Activated CD4-positive, CD25-positive, alpha-beta regulatory T cell treated with anti-CD3 and anti-CD28 coated beads, Interleukin-2, amount 50 U/mL, for 16 hours (primary cell): ENCODE results near the gene IL16.
"Not testable (repeated sequence)": the region's sequence is repeated elsewhere in the genome, so short reads cannot be mapped to it uniquely, and the experiment has no call there.

Experiments
- DNase-seq: peaks from one replicate; pipeline ENCODE4 v3.0.0-alpha.2; 2020; ENCODE audit warnings: low read depth, low spot score

Gene IL16

GRCh38 chr15:81334768-81335435, 138.2 kb downstream of the IL16 start:
- DNase-seq, result no peak

GRCh38 chr15:81335631-81336030, 139.0 kb downstream of the IL16 start:
- no peak for DNase-seq

DNA sequence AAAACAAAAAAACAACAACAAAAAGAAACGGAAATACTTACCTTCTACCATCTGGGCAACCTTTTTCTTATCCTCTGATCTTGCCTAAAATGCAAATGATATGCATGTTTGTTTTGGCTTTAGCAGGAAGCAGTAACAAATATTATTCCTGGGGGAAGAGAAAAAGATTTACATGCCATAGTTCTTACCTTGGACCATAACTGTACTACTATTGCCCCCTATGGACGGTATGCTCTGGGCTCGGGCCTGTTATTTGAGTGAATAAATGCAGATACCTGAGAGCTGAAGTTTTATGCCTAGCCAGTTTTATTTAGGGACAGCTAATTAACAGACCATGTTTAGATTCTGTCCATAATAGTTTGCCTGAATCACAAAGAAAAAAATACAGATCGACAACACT, 139.9 kb downstream of the IL16 start:
- DNase-seq, result peak; percentile 5

DNA sequence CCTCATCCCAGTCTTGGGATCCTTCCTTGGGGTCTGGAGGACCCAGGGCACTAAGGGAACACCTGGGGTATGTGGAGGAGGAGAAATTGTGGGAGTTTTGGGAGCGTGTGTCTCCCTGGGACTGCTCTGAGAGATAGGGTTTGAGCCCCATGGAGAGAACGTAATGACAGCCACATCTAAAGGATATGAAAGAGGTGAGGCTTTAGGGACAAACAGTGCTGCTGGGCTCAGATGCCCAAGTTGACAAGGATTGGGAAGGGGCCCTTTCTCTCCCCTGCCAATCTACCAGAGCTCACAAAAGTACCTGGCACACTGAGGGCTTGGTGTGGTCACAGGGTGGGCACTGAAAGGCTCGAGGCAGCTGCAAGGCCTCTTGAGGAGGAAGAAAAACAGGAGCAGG, 140.6 kb downstream of the IL16 start:
- DNase-seq, result no peak

DNA sequence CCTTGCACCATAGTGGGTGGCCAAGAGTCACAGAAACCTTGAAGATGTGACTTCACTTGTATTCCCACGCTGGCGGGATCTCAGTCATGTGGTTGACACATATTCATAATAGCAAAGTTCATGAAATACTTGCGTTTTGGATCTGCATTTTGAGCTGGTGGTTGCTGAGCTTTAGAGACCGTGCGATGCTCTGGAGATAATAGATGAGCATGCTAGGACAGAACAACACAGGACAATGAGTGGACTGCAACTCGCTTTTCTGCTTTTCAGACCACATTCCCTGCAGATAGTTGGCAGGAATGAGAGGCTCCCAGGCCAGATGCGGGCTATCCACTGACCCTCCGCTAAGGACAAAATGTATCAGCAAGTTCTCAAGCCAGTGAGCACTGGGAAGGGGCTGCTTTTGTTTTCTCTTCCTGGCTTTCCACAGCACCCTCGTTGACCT, 141.1 kb downstream of the IL16 start:
- no peak for DNase-seq

- DNase-seq, result no peak
Observed at GRCh38 chr15:81338170-81339007, 141.7 kb downstream of the IL16 start.

- DNase-seq, result no peak
Observed at GRCh38 chr15:81339321-81339720, 142.6 kb downstream of the IL16 start.

GRCh38 chr15:81339851-81340250, 143.2 kb downstream of the IL16 start:
- no peak for DNase-seq

DNA sequence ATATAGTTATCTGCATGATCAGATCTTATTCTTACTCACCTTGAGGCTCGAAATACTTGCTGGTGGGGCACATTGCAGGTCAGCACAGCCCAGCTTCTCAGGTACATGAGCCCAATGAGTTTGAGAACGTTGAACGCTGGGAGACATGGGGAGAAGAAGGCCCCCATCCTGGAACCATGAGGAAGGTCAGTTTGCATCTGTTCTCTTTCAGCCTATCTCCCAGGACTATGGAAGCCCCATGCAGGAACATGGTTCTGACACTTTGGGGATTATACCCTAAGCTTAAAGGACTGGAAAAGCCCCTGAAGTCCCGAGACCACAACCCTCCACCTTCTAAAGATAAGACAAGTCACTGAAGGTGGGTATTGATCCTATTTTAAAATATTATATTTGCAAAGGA, 144.7 kb downstream of the IL16 start:
- no peak for DNase-seq

DNA sequence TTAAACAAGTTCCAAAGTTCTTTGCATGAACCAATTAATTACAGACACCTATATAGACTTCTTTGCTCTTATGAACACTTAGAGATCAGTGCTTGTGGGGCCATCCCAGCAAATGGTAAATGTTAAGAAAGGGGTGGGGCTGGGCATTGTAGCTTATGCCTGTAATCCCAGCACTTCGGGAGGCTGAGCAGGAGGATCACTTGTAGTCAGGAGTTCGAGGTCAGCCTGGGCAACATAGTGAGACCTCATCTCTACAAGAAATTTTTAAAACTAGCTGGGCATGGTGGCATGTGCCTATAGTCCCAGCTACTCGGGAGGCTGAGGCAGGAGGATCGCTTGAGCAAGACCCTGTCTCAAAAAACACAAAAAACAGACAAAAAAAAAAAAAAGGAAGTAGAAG, 146.7 kb downstream of the IL16 start:
- DNase-seq, result no peak

DNA sequence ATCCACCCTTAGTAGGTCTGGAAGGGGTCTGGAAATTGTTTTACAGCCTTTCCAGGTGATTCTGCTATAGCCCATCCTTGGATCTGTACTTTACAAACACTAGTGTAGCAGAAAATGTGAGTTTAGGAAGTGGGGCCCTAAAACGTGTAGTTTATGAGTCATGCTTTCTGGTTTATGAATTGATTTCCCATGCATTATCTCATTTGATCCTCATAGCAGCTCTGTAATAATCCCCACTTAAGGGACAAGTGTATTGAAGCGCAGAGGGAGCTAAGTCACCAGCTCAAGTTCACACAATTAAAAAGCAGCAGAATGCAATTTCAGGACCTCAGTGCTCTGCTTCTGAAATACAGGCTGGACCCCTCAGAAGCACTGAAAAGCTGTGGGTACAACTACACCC, 149.9 kb downstream of the IL16 start:
- no peak for DNase-seq

- DNase-seq, result no peak
Observed at GRCh38 chr15:81347910-81348309, 151.2 kb downstream of the IL16 start.

DNA sequence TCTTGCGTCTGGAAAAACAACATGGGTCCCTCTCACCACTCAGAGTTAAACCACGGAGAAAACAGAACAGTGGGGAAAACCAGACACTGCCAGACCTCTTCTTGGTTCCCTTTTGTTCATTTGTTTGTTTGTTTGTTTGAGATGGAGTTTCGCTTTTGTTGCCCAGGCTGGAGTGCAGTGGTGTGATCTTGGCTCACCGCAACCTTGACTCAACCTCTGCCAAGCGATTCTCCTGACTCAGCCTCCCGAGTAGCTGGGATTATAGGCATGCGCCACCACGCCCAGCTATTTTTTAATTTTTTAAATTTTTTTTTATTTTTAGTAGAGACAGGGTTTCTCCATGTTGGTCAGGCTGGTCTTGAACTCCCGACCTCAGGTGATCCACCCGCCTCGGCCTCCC, 152.0 kb downstream of the IL16 start:
- DNase-seq, result not testable (repeated sequence)

DNA sequence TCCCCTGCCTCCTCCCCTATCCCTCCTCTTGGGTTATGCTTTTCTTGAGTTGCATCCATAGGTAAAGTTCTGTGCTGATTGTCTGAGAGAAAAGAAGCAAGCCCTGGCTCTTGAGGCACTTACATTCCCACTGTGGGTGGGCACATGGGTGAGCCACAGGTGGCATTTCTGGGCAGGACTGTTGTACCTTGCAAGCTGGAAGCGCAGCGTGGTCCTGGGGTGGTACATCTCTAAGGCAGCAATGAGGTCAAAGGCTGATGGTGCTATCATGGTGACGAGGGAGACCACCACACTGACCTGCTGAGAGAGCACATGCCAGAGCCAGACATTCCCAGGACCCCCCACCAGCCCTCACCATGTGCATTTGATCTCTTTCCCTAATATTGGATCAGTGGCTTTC, 152.6 kb downstream of the IL16 start:
- DNase-seq, result no peak

- no peak for DNase-seq
Observed at GRCh38 chr15:81351651-81352050, 155.0 kb downstream of the IL16 start.

GRCh38 chr15:81356252-81356651, 159.6 kb downstream of the IL16 start:
- no peak for DNase-seq

DNA sequence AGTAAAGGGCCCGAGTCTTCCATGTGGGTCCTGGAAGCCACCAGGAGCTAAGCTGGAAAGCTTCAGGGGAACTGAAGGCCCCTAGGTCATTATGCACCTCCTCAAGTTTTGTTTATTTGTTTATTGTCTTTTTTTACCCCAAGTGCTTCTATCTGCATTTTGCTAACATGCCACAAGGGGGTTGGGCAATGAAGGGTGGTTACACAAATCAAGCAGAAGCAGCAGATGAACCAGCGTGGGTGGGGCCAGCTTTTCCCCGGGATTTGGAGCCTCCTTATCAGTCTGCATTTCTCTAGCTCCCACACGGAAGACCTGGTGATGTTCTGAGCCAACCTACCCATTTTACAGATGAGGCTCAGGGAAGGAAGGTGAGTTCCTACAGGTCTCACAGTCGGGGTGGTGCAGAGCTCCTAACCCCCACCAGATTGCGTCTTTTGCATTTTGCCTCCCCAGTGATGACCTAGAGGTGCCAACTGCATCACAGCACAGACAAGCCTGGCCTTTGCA, 160.6 kb downstream of the IL16 start:
- no peak for DNase-seq

- no peak for DNase-seq
Observed at GRCh38 chr15:81358248-81358647, 161.6 kb downstream of the IL16 start.

DNA sequence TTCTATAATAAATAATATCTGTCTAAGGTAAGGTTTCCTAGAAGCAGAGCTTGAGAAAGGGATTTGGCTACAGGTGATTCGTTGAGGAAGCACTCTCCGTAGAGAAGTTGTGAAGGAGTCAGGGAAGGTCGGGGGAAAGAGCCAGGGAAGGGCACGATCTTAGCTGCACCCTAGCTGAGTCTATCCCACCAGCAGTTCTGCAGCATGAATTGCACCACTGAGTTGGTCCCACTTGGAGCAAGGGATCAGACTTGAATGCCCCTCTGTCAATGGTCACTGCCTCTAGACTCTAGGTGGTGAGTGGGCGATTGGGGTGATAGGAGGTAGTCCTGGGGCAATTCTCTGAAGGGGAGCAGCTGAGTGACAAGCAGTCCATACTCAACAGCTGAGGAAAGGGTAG, 163.8 kb downstream of the IL16 start:
- DNase-seq, result no peak

DNA sequence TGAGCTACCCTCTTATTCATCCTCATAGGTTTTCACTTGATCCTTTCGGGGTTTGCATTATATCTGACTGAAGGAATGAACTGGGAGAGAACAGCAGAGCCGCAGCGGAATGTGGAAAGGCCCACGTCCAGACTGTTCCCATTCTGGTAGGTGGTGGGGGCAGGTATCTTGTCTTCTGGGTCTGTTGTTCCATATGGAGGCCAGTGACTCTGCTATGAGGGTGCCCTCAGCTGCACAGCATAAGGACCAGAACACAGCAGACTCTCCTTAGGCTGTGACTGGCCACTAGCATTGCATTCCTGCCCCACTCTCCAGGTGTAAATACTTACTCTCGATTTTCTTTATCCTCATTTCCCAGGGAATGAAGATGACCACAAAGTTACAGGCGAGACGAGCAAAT, 165.2 kb downstream of the IL16 start:
- no peak for DNase-seq

GRCh38 chr15:81362790-81363189, 166.1 kb downstream of the IL16 start:
- DNase-seq, result no peak

DNA sequence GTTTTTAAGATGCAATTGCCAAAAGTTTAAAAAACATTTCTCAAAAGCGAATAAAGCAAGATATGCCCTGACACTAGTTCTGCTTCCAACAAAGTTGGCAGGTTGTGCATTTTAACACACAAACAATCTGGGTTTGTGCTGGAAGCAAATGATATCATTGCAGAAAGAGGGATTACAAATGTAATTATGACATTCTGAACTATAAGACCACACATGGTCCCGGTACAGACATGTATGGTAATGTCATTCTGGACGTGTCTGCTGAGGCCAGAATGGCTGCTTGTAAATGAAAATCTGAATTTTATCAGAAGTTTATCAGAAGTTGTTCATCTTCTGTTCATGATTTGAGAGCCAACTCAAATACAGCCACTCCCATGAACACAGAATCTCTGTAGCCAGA, 166.6 kb downstream of the IL16 start:
- no peak for DNase-seq
